ENCODE data around the gene TDRKH.

TDRKH gene

GRCh38 chr1:151817353-151817730, 27.0 kb upstream of the TDRKH start:
- no peak for TF ChIP-seq CTCF (conservative IDR thresholded peaks at IDR 0.05; ENCODE audit: control insufficient read depth, insufficient read depth, low read depth, low read length)
- DNase-seq (ENCODE audit: low read depth): no peak
- no peak overlapping the region for H3K4me3 ChIP-seq (ENCODE audit: control insufficient read depth, low read depth, low read length)

GRCh38 chr1:151816548-151817352, 26.4 kb upstream of the TDRKH start:
- no peak for DNase-seq (ENCODE audit: low read depth)
- no peak for TF ChIP-seq CTCF (conservative IDR thresholded peaks at IDR 0.05; ENCODE audit: control insufficient read depth, insufficient read depth, low read depth, low read length)
- H3K4me3 ChIP-seq (ENCODE audit: control insufficient read depth, low read depth, low read length): no peak overlapping the region

GRCh38 chr1:151815716-151816327, 25.5 kb upstream of the TDRKH start:
- DNase-seq (ENCODE audit: low read depth): no peak
- H3K4me3 ChIP-seq (ENCODE audit: control insufficient read depth, low read depth, low read length): no peak overlapping the region
- no peak for TF ChIP-seq CTCF (conservative IDR thresholded peaks at IDR 0.05; ENCODE audit: control insufficient read depth, insufficient read depth, low read depth, low read length)

GRCh38 chr1:151814971-151815545, 24.8 kb upstream of the TDRKH start:
- no peak for TF ChIP-seq CTCF (conservative IDR thresholded peaks at IDR 0.05; ENCODE audit: control insufficient read depth, insufficient read depth, low read depth, low read length)
- no peak overlapping the region for H3K4me3 ChIP-seq (ENCODE audit: control insufficient read depth, low read depth, low read length)
- DNase-seq (ENCODE audit: low read depth): no peak

- no peak for DNase-seq (ENCODE audit: low read depth)
- no peak for TF ChIP-seq CTCF (conservative IDR thresholded peaks at IDR 0.05; ENCODE audit: control insufficient read depth, insufficient read depth, low read depth, low read length)
- no peak overlapping the region for H3K4me3 ChIP-seq (ENCODE audit: control insufficient read depth, low read depth, low read length)
Measured at GRCh38 chr1:151814426-151814825, 24.1 kb upstream of the TDRKH start.

- no peak for DNase-seq (ENCODE audit: low read depth)
- no peak overlapping the region for H3K4me3 ChIP-seq (ENCODE audit: control insufficient read depth, low read depth, low read length)
- TF ChIP-seq CTCF (conservative IDR thresholded peaks at IDR 0.05; ENCODE audit: control insufficient read depth, insufficient read depth, low read depth, low read length): no peak
Measured at GRCh38 chr1:151813271-151813977, 23.1 kb upstream of the TDRKH start.

All from fibroblast of mammary gland (primary cell).